ENCODE results near the gene TRAF3IP1. TPM values are rescaled to one million over a fixed set of nuclear protein-coding genes. Genes with fewer than 3 reads are reported as not detected.

Gene TRAF3IP1
- total and polyA plus RNA-seq, 2 of the 13 experiments (the other 11 are each of a cell fraction or from before 2014, with no cell fraction given): 4.1 to 12.9 TPM

DNA sequence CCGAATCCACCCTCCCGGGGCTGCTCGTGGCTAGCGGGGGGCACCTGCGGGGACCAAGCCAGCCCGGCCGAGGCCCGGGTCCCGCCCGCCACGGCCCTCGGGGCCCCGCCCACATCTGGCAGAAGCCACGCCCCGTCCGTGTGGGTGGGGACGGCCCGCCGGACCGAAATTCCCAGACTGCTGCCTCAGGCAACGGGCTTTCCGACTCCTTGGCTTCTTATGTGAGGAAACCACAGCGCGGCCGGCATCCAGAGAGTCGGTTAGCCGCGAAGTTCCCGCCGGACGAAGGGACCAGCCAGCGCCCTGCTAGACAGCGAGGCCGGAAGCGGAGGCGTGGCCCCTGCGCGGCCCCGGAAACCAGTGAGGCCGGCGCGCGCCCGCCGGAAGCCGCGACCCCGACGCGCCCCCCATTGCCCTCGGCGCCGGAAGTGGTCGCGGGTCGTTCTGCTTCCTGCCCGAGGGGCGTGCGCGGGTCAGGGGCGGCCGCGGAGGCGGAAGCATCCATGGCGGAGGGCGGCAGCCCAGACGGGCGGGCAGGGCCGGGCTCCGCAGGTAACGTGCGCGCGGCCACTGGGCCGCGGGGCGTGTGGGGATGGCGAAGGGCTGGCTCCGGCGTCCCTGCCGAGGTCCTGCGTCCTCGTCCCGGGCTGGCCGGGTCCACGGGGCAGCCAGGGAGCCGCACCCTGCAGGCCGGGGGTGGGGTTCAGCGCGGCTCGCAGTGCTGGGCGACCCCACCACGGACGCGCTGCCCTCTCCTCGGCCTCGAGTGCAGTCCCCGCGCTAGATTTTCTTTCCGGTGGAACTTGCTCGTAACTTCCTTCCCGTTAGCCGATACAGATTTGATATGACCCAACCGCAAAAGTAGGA, 106.5 kb downstream of the TRAF3IP1 start, which contains the start of gene ASB1 (continued):
- TF ChIP-seq NFYC (CRISPR knock-in tag; IDR thresholded peaks at IDR 0.05): no peak
- no peak for TF ChIP-seq TBL1XR1 (IDR thresholded peaks at IDR 0.05; ENCODE audit: borderline replicate concordance, low read length, partially characterized antibody)
- no peak for TF ChIP-seq STAG1 (CRISPR knock-in tag; IDR thresholded peaks at IDR 0.05)
- TF ChIP-seq, protein P1, sequence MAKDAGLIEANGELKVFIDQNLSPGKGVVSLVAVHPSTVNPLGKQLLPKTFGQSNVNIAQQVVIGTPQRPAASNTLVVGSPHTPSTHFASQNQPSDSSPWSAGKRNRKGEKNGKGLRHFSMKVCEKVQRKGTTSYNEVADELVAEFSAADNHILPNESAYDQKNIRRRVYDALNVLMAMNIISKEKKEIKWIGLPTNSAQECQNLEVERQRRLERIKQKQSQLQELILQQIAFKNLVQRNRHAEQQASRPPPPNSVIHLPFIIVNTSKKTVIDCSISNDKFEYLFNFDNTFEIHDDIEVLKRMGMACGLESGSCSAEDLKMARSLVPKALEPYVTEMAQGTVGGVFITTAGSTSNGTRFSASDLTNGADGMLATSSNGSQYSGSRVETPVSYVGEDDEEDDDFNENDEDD (CRISPR knock-in tag; IDR thresholded peaks at IDR 0.05; ENCODE audit: borderline replicate concordance): peak; percentile 78; the same call in 1 of the 2 replicates
- TF ChIP-seq SPEN (CRISPR knock-in tag; IDR thresholded peaks at IDR 0.05; ENCODE audit: low read depth): peak; percentile 96
- no peak; the same call in 1 of the 2 replicates for TF ChIP-seq ZNF589 (CRISPR knock-in tag; conservative IDR thresholded peaks at IDR 0.05)
- peak; percentile 57; the same call in 1 of the 2 replicates for TF ChIP-seq RXRB (CRISPR knock-in tag; IDR thresholded peaks at IDR 0.05; ENCODE audit: borderline replicate concordance)
- no peak; the same call in 1 of the 2 replicates for TF ChIP-seq ZNF180 (CRISPR knock-in tag; IDR thresholded peaks at IDR 0.05; ENCODE audit: borderline replicate concordance, low read depth)
- peak; percentile 37; the same call in 1 of the 2 replicates for TF ChIP-seq SIX4 (CRISPR knock-in tag; IDR thresholded peaks at IDR 0.05)
- no peak for TF ChIP-seq ZNF207 (IDR thresholded peaks at IDR 0.05; ENCODE audit: borderline replicate concordance)
- TF ChIP-seq, protein P2, sequence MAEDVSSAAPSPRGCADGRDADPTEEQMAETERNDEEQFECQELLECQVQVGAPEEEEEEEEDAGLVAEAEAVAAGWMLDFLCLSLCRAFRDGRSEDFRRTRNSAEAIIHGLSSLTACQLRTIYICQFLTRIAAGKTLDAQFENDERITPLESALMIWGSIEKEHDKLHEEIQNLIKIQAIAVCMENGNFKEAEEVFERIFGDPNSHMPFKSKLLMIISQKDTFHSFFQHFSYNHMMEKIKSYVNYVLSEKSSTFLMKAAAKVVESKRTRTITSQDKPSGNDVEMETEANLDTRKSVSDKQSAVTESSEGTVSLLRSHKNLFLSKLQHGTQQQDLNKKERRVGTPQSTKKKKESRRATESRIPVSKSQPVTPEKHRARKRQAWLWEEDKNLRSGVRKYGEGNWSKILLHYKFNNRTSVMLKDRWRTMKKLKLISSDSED (CRISPR knock-in tag; IDR thresholded peaks at IDR 0.05): 0 out of 2 replicates have a peak, but pooled peaks have one; percentile 63
- no peak for TF ChIP-seq ZNF674 (CRISPR knock-in tag; IDR thresholded peaks at IDR 0.05; ENCODE audit: low read depth)
- TF ChIP-seq, protein P3, sequence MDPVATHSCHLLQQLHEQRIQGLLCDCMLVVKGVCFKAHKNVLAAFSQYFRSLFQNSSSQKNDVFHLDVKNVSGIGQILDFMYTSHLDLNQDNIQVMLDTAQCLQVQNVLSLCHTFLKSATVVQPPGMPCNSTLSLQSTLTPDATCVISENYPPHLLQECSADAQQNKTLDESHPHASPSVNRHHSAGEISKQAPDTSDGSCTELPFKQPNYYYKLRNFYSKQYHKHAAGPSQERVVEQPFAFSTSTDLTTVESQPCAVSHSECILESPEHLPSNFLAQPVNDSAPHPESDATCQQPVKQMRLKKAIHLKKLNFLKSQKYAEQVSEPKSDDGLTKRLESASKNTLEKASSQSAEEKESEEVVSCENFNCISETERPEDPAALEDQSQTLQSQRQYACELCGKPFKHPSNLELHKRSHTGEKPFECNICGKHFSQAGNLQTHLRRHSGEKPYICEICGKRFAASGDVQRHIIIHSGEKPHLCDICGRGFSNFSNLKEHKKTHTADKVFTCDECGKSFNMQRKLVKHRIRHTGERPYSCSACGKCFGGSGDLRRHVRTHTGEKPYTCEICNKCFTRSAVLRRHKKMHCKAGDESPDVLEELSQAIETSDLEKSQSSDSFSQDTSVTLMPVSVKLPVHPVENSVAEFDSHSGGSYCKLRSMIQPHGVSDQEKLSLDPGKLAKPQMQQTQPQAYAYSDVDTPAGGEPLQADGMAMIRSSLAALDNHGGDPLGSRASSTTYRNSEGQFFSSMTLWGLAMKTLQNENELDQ (CRISPR knock-in tag; IDR thresholded peaks at IDR 0.05; ENCODE audit: borderline replicate concordance): no peak
- TF ChIP-seq, protein P4, sequence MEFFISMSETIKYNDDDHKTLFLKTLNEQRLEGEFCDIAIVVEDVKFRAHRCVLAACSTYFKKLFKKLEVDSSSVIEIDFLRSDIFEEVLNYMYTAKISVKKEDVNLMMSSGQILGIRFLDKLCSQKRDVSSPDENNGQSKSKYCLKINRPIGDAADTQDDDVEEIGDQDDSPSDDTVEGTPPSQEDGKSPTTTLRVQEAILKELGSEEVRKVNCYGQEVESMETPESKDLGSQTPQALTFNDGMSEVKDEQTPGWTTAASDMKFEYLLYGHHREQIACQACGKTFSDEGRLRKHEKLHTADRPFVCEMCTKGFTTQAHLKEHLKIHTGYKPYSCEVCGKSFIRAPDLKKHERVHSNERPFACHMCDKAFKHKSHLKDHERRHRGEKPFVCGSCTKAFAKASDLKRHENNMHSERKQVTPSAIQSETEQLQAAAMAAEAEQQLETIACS (CRISPR knock-in tag; IDR thresholded peaks at IDR 0.05): peak; percentile 98
- TF ChIP-seq JARID2 (CRISPR knock-in tag; IDR thresholded peaks at IDR 0.05; ENCODE audit: insufficient replicate concordance): no peak
- no peak; the same call in 1 of the 2 replicates for TF ChIP-seq ZBTB8A (CRISPR knock-in tag; IDR thresholded peaks at IDR 0.05; ENCODE audit: borderline replicate concordance, low read depth)
- no peak; the same call in 1 of the 2 replicates for TF ChIP-seq RFXANK (CRISPR knock-in tag; IDR thresholded peaks at IDR 0.05)
- no peak for TF ChIP-seq ZNF33A (CRISPR knock-in tag; IDR thresholded peaks at IDR 0.05; ENCODE audit: borderline replicate concordance)
- no peak; the same call in 1 of the 2 replicates for TF ChIP-seq ZSCAN12 (CRISPR knock-in tag; IDR thresholded peaks at IDR 0.05)
- TF ChIP-seq CEBPB (IDR thresholded peaks at IDR 0.05; ENCODE audit: borderline replicate concordance, low read depth, low read length): no peak
- TF ChIP-seq, protein P5, sequence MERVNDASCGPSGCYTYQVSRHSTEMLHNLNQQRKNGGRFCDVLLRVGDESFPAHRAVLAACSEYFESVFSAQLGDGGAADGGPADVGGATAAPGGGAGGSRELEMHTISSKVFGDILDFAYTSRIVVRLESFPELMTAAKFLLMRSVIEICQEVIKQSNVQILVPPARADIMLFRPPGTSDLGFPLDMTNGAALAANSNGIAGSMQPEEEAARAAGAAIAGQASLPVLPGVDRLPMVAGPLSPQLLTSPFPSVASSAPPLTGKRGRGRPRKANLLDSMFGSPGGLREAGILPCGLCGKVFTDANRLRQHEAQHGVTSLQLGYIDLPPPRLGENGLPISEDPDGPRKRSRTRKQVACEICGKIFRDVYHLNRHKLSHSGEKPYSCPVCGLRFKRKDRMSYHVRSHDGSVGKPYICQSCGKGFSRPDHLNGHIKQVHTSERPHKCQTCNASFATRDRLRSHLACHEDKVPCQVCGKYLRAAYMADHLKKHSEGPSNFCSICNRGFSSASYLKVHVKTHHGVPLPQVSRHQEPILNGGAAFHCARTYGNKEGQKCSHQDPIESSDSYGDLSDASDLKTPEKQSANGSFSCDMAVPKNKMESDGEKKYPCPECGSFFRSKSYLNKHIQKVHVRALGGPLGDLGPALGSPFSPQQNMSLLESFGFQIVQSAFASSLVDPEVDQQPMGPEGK (CRISPR knock-in tag; IDR thresholded peaks at IDR 0.05): peak; percentile 45
